HepG2 (cell line): ENCODE measurements around the gene PSMB10. TPM values are rescaled to one million over a fixed set of nuclear protein-coding genes. Genes with fewer than 3 reads are reported as not detected.
A peak's percentile ranks its signal among the peaks of the same experiment; 100 is the strongest.

Source experiments
- ELF4 ChIP-seq: sonication (generic); formaldehyde crosslinking; IDR thresholded peaks from 2 replicates; pipeline ENCODE4 v1.5.0; 2020; ENCODE audit warnings: missing genetic modification reagents, mild to moderate bottlenecking, moderate library complexity, borderline replicate concordance
- GTF2F1 ChIP-seq: fragments of 150-350 bp; IDR thresholded peaks from 2 replicates; pipeline ENCODE4 v1.6.1; 2014; ENCODE audit warnings: low read length
- HNF4A ChIP-seq: sonication (generic); formaldehyde crosslinking; IDR thresholded peaks from 2 replicates; pipeline ENCODE4 v1.4.0; 2020; ENCODE audit warnings: missing genetic modification reagents
- KLF16 ChIP-seq, 2 experiments: sonication (generic) in 1 of 2; formaldehyde crosslinking in 1 of 2; IDR thresholded peaks; 2 replicates each; pipeline versions ENCODE4 v1.6.1 to v1.8.0; 2016 to 2023; ENCODE audit warnings: missing genetic modification reagents in 2 of 2, missing compliant biosample characterization in 1 of 2
- MAX ChIP-seq: IDR thresholded peaks from 2 replicates; pipeline ENCODE4 v1.6.1; 2012; ENCODE audit warnings: inconsistent platforms
- NR3C1 ChIP-seq: sonication (generic); formaldehyde crosslinking; IDR thresholded peaks from 2 replicates; pipeline ENCODE4 v1.4.0; 2020; ENCODE audit warnings: missing genetic modification reagents
- PITX1 ChIP-seq: sonication (generic); formaldehyde crosslinking; IDR thresholded peaks from 2 replicates; pipeline ENCODE4 v1.5.1; 2020; ENCODE audit warnings: mild to moderate bottlenecking, missing genetic modification reagents
- POLR2AphosphoS5 ChIP-seq: IDR thresholded peaks from 2 replicates; pipeline ENCODE4 v1.6.1; 2012; ENCODE audit warnings: low read depth, low read length
- RXRB ChIP-seq: IDR thresholded peaks from 2 replicates; pipeline ENCODE4 v1.6.1; 2016; ENCODE audit warnings: borderline replicate concordance, missing genetic modification reagents, missing compliant biosample characterization
- TRIM22 ChIP-seq: fragments of 450-650 bp; IDR thresholded peaks from 2 replicates; pipeline ENCODE4 v1.6.1; 2017
- XRCC5 ChIP-seq: fragments of 200-400 bp; formaldehyde crosslinking; optimal IDR thresholded peaks from 2 replicates; pipeline ENCODE3; 2017; ENCODE audit warnings: mild to moderate bottlenecking, low read length
- ZNF20 ChIP-seq: sonication (generic); formaldehyde crosslinking; IDR thresholded peaks from 2 replicates; pipeline ENCODE4 v1.4.0; 2020; ENCODE audit warnings: mild to moderate bottlenecking, moderate library complexity, missing genetic modification reagents
- ZNF574 ChIP-seq: sonication (generic); formaldehyde crosslinking; IDR thresholded peaks from 2 replicates; pipeline ENCODE4 v1.4.0; 2020; ENCODE audit warnings: missing genetic modification reagents
- ZNF773 ChIP-seq: sonication (generic); formaldehyde crosslinking; IDR thresholded peaks from 2 replicates; pipeline ENCODE4 v1.4.0; 2020; ENCODE audit warnings: missing genetic modification reagents, borderline replicate concordance
- ZNF816 ChIP-seq: sonication (generic); formaldehyde crosslinking; IDR thresholded peaks from 2 replicates; pipeline ENCODE4 v1.8.0; 2022; ENCODE audit warnings: missing genetic modification reagents, mild to moderate bottlenecking, borderline replicate concordance
- polyA plus RNA-seq, 8 experiments: library from polyadenylated mRNA; depleted of rRNA in 3 of 8; stranded (reverse) in 7 of 8; unstranded in 1 of 8; fragments of >200 nt; fragmentation: Illumina TruSeq in 4 of 8; extraction: Trizol in 4 of 8; gene quantifications; 2 replicates each; pipeline versions ENCODE4 v1.2.1 to v1.2.3, GENCODE V29; 2011 to 2016; ENCODE audit warnings: low read depth in 4 of 8, missing spikeins in 1 of 8, mixed read lengths in 1 of 8; ENCODE audit not compliant: insufficient read depth in 1 of 8
- total RNA-seq, 5 experiments: library from RNA; depleted of rRNA; stranded (reverse); fragments of >200 nt; fragmentation: Illumina TruSeq; extraction: Trizol; gene quantifications; 2 replicates each; pipeline ENCODE4 v1.2.3, GENCODE V29; 2016; ENCODE audit warnings: low read depth in 1 of 5
- TF ChIP-seq, protein P1 (sequence below): sonication (generic); formaldehyde crosslinking; IDR thresholded peaks from 2 replicates; pipeline ENCODE4 v1.5.0; 2020; ENCODE audit warnings: missing genetic modification reagents
- TF ChIP-seq, protein P2 (sequence below): sonication (generic); formaldehyde crosslinking; IDR thresholded peaks from 2 replicates; pipeline ENCODE4 v1.5.0; 2020; ENCODE audit warnings: mild to moderate bottlenecking, missing genetic modification reagents
- TF ChIP-seq, protein P3 (sequence below), 2 experiments: sonication (generic) in 1 of 2; formaldehyde crosslinking in 1 of 2; IDR thresholded peaks; 2 replicates each; pipeline versions ENCODE4 v1.5.1 to v1.6.1; 2011 to 2020; ENCODE audit warnings: borderline replicate concordance in 1 of 2, low read depth in 1 of 2, low read length in 1 of 2, mild to moderate bottlenecking in 1 of 2, missing genetic modification reagents in 1 of 2, moderate library complexity in 1 of 2

PSMB10 gene
- total and polyA plus RNA-seq, 2 of the 13 experiments (the other 11 are each of a cell fraction or from before 2014, with no cell fraction given) = 12.7 to 65.9 TPM

- no peak for TF ChIP-seq KLF16 (CRISPR knock-in tag; IDR thresholded peaks at IDR 0.05)
- TF ChIP-seq GTF2F1 = no peak
- TF ChIP-seq XRCC5 = peak; percentile 23
- no peak for TF ChIP-seq POLR2AphosphoS5
- no peak for TF ChIP-seq TRIM22
- peak; percentile 12; the same call in 1 of the 2 replicates for TF ChIP-seq MAX
- peak; percentile 43 for TF ChIP-seq HNF4A
- no peak for TF ChIP-seq ZNF20 (CRISPR knock-in tag)
- TF ChIP-seq, protein P1, sequence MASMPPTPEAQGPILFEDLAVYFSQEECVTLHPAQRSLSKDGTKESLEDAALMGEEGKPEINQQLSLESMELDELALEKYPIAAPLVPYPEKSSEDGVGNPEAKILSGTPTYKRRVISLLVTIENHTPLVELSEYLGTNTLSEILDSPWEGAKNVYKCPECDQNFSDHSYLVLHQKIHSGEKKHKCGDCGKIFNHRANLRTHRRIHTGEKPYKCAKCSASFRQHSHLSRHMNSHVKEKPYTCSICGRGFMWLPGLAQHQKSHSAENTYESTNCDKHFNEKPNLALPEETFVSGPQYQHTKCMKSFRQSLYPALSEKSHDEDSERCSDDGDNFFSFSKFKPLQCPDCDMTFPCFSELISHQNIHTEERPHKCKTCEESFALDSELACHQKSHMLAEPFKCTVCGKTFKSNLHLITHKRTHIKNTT (CRISPR knock-in tag) = no peak
- no peak for TF ChIP-seq RXRB
- TF ChIP-seq ZNF574 (CRISPR knock-in tag) = 0 out of 2 replicates have a peak, but pooled peaks have one; percentile 31
- 0 out of 2 replicates have a peak, but pooled peaks have one; percentile 28 for TF ChIP-seq PITX1 (CRISPR knock-in tag)
- TF ChIP-seq, protein P2, sequence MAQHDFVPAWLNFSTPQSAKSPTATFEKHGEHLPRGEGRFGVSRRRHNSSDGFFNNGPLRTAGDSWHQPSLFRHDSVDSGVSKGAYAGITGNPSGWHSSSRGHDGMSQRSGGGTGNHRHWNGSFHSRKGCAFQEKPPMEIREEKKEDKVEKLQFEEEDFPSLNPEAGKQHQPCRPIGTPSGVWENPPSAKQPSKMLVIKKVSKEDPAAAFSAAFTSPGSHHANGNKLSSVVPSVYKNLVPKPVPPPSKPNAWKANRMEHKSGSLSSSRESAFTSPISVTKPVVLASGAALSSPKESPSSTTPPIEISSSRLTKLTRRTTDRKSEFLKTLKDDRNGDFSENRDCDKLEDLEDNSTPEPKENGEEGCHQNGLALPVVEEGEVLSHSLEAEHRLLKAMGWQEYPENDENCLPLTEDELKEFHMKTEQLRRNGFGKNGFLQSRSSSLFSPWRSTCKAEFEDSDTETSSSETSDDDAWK (CRISPR knock-in tag) = no peak
- no peak for TF ChIP-seq ELF4
- no peak for TF ChIP-seq ZNF816 (CRISPR knock-in tag)
- no peak for TF ChIP-seq NR3C1 (CRISPR knock-in tag)
- no peak for TF ChIP-seq ZNF773 (CRISPR knock-in tag)
- TF ChIP-seq, protein P3, sequence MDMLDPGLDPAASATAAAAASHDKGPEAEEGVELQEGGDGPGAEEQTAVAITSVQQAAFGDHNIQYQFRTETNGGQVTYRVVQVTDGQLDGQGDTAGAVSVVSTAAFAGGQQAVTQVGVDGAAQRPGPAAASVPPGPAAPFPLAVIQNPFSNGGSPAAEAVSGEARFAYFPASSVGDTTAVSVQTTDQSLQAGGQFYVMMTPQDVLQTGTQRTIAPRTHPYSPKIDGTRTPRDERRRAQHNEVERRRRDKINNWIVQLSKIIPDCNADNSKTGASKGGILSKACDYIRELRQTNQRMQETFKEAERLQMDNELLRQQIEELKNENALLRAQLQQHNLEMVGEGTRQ (IDR thresholded peaks at IDR 0.05; ENCODE audit: low read depth, low read length) = 0 out of 2 replicates have a peak, but pooled peaks have one; percentile 13
- TF ChIP-seq, protein P3 (CRISPR knock-in tag; IDR thresholded peaks at IDR 0.05; ENCODE audit: borderline replicate concordance) = no peak
Observed at GRCh38 chr16:67915831-67916723, 20.6 kb downstream of the PSMB10 start (continued).
